AG04450 (cell line): Measurements from ENCODE around the gene UBE2D2. TPM values are rescaled to one million over a fixed set of nuclear protein-coding genes. Genes with fewer than 3 reads are reported as not detected.

Experiments used
- CTCF ChIA-PET: fragments of 300-600, 350-600 bp; formaldehyde crosslinking; extraction: SDS; loops from one replicate; lab custom pipeline; 2022; ENCODE audit warnings: antibody characterized with exemption, inconsistent platforms; lab: Charles Lee
- POLR2A ChIA-PET: fragments of 350-600 bp; formaldehyde crosslinking; extraction: SDS; loops from one replicate; lab custom pipeline; 2021; ENCODE audit warnings: antibody characterized with exemption, inconsistent platforms; lab: Yijun Ruan, JAX
- DNase-seq: peaks from one replicate; pipeline ENCODE4 v3.0.0-alpha.2; 2011; ENCODE audit warnings: low read depth, low spot score
- H3K27ac ChIP-seq: one replicate; pipeline ENCODE4 v1.5.1; 2012; ENCODE audit warnings: low read depth, low read length, control low read depth
- H3K27me3 ChIP-seq: one replicate; pipeline ENCODE4 v1.6.0; 2012; ENCODE audit warnings: low read length; ENCODE audit not compliant: control insufficient read depth, insufficient read depth
- H3K4me3 ChIP-seq: 2 replicates; pipeline ENCODE4 v1.5.1; 2011; ENCODE audit warnings: mild to moderate bottlenecking, low read depth, low read length, control low read depth
- H3K9me3 ChIP-seq: 2 replicates; pipeline ENCODE4 v1.5.1; 2012; ENCODE audit warnings: low read length; ENCODE audit not compliant: control insufficient read depth, insufficient read depth
- polyA plus RNA-seq: library from polyadenylated mRNA; depleted of rRNA; stranded (reverse); fragments of >200 nt; gene quantifications from 2 replicates; pipeline ENCODE4 v1.2.3, GENCODE V29; 2011
- TF ChIP-seq, protein P1 (sequence below): IDR thresholded peaks from 2 replicates; pipeline ENCODE4 v1.5.1; 2011; ENCODE audit warnings: low read depth, low read length, control low read depth, inconsistent platforms

Gene UBE2D2
- polyA plus RNA-seq, 1 experiment, result 60.9 TPM

GRCh38 chr5:139664086-139664693 is 103.1 kb downstream of the UBE2D2 start:
- H3K4me3 ChIP-seq, result no peak overlapping the region
- no peaks in the 10 kb centered on the region for H3K27me3 ChIP-seq
- TF ChIP-seq, protein P1, sequence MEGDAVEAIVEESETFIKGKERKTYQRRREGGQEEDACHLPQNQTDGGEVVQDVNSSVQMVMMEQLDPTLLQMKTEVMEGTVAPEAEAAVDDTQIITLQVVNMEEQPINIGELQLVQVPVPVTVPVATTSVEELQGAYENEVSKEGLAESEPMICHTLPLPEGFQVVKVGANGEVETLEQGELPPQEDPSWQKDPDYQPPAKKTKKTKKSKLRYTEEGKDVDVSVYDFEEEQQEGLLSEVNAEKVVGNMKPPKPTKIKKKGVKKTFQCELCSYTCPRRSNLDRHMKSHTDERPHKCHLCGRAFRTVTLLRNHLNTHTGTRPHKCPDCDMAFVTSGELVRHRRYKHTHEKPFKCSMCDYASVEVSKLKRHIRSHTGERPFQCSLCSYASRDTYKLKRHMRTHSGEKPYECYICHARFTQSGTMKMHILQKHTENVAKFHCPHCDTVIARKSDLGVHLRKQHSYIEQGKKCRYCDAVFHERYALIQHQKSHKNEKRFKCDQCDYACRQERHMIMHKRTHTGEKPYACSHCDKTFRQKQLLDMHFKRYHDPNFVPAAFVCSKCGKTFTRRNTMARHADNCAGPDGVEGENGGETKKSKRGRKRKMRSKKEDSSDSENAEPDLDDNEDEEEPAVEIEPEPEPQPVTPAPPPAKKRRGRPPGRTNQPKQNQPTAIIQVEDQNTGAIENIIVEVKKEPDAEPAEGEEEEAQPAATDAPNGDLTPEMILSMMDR, result no peak
- no peak overlapping the region for H3K27ac ChIP-seq
- DNase-seq, result no peak
- ChIA-PET CTCF (interaction anchor here (1.6 kb wide), 1 partner anchor 30 kb away, joined by 8 read pairs; no protein-coding TSS in a partner anchor), POLR2A (interaction anchor here (0.9 kb wide), 1 partner anchor 14 kb away, joined by 3 read pairs; no protein-coding TSS in a partner anchor)
- no peaks in the 10 kb centered on the region; the same call in 1 of the 2 replicates for H3K9me3 ChIP-seq

DNA sequence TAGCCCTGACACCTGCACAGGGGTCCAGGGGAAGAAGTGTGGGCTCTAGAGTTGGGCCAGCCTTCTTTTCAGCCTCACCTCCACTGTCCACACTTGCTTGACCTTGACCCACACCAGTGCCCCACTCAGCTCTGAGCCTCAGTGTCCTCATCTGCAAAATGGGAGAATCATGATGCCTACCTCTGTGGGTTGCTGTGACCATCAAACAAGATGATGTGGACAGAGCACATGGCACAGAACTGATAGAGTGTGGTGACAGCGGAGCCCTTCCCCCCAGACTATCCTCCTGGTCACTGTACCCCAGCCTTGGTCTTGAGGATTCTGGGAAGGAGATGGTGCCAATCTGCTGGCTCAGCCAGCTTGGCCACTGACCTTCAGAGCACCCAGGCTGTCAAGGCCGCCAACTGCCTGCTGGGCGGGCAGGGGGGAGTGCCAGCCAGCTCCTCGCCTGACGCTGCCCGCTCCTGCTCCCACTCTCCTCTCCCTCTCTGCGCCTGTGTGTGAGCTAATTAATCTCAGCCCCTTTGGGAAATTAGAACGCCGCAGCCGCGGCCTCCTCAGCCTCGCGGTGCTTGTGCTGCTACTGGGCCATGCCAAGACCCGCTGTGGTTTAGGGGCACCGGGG is 103.7 kb downstream of the UBE2D2 start:
- CTCF ChIA-PET, result interaction anchor here (1.6 kb wide), 1 partner anchor 31 kb away, joined by 8 read pairs; no protein-coding TSS in a partner anchor
- no peak overlapping the region for H3K27ac ChIP-seq
- no peak for DNase-seq
- no peaks in the 10 kb centered on the region; the same call in 1 of the 2 replicates for H3K9me3 ChIP-seq
- no peak overlapping the region for H3K4me3 ChIP-seq
- TF ChIP-seq, protein P1, result no peak
- POLR2A ChIA-PET, result interaction anchor here (0.9 kb wide), 1 partner anchor 15 kb away, joined by 3 read pairs; no protein-coding TSS in a partner anchor
- H3K27me3 ChIP-seq, result no peaks in the 10 kb centered on the region

DNA sequence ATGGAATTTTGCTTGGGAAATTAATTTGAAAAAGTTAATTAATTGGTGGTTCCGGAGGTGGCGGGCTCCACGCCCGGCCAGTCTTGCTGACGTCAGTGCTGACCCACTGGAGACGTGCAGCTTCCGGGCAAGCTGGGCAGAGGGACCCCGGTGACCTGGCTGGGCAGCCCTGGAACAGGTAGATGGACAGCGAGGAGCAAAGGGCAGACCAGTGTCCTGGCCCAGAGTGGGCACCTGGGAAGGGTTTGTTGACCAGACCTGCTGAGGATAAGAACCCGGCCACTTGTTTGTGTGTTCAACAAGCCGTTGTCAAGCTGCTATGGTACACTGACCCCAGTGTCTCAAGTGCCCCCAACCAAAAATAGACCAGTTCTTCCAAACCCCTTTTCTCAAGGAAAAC is 104.5 kb downstream of the UBE2D2 start:
- no peak for DNase-seq
- TF ChIP-seq, protein P1, result no peak
- Histone ChIP-seq H3K9me3 (no peaks in the 10 kb centered on the region; the same call in 1 of the 2 replicates), H3K27ac (no peak overlapping the region), H3K27me3 (no peaks in the 10 kb centered on the region), H3K4me3 (no peak overlapping the region)
- ChIA-PET POLR2A (no interaction called here), CTCF (no interaction called here)

- ChIA-PET CTCF (interaction anchor here (1.1 to 2.1 kb wide), 3 partner anchors 15 to 99 kb away, joined by 3 to 6 read pairs (median 3); no protein-coding TSS in a partner anchor), POLR2A (no interaction called here)
- Histone ChIP-seq H3K9me3 (no peaks in the 10 kb centered on the region; the same call in 1 of the 2 replicates), H3K27ac (no peak overlapping the region), H3K27me3 (no peaks in the 10 kb centered on the region), H3K4me3 (no peak overlapping the region)
- DNase-seq, result no peak
- TF ChIP-seq, protein P1, result no peak
Observed at GRCh38 chr5:139666551-139666950, 105.4 kb downstream of the UBE2D2 start.
